ENCODE data around the gene ATP1A2. TPM values are rescaled to one million over a fixed set of nuclear protein-coding genes. Genes with fewer than 3 reads are reported as not detected.
A peak's percentile ranks its signal among the peaks of the same experiment; 100 is the strongest.
"Not testable (repeated sequence)": the region's sequence is repeated elsewhere in the genome, so short reads cannot be mapped to it uniquely, and the experiment has no call there.

Gene ATP1A2
- total and polyA plus RNA-seq, 2 experiments from 2014 or later = 11.3 to 40.9 TPM

GRCh38 chr1:160122978-160123495 lies 7.5 kb downstream of the ATP1A2 start:
- Histone ChIP-seq H3K27me3 (no peaks in the 10 kb centered on the region), H3K4me1 (ENCODE audit: low read depth) (peaks cover 9% of the 10 kb centered on the region), H3K27ac (no peak overlapping the region), H3K4me3 (no peak overlapping the region), H3K9me3 (ENCODE audit: low read depth) (no peaks in the 10 kb centered on the region), H3K36me3 (no peaks in the 10 kb centered on the region)
- TF ChIP-seq CTCF (IDR thresholded peaks at IDR 0.05; ENCODE audit: low read depth, low read length) = no peak
- no peak for DNase-seq (ENCODE audit: low read depth in 1 of 2, low spot score in 1 of 2)

- H3K9me3 ChIP-seq (ENCODE audit: low read depth) = no peaks in the 10 kb centered on the region
- no peak overlapping the region for H3K27ac ChIP-seq
- no peaks in the 10 kb centered on the region for H3K27me3 ChIP-seq
- peaks cover 2% of the 10 kb centered on the region for H3K4me1 ChIP-seq (ENCODE audit: low read depth)
- TF ChIP-seq CTCF (IDR thresholded peaks at IDR 0.05; ENCODE audit: low read depth, low read length) = no peak
- DNase-seq (ENCODE audit: low read depth in 1 of 2, low spot score in 1 of 2) = no peak
- no peaks in the 10 kb centered on the region for H3K36me3 ChIP-seq
- no peak overlapping the region for H3K4me3 ChIP-seq
Observed at GRCh38 chr1:160123726-160124125, 8.2 kb downstream of the ATP1A2 start.

GRCh38 chr1:160124705-160125478 lies 9.3 kb downstream of the ATP1A2 start:
- Histone ChIP-seq H3K36me3 (no peaks in the 10 kb centered on the region), H3K9me3 (ENCODE audit: low read depth) (no peaks in the 10 kb centered on the region), H3K4me3 (no peak overlapping the region), H3K4me1 (ENCODE audit: low read depth) (no peaks in the 10 kb centered on the region), H3K27ac (no peak overlapping the region), H3K27me3 (no peaks in the 10 kb centered on the region)
- DNase-seq (ENCODE audit: low read depth in 1 of 2, low spot score in 1 of 2) = peak in 1 of 2 donors; percentile 54
- no peak for TF ChIP-seq CTCF (IDR thresholded peaks at IDR 0.05; ENCODE audit: low read depth, low read length)

- no peaks in the 10 kb centered on the region for H3K9me3 ChIP-seq (ENCODE audit: low read depth)
- peak in 1 of 2 donors; percentile 25 for DNase-seq (ENCODE audit: low read depth in 1 of 2, low spot score in 1 of 2)
- TF ChIP-seq CTCF (IDR thresholded peaks at IDR 0.05; ENCODE audit: low read depth, low read length) = no peak
- H3K4me3 ChIP-seq = no peak overlapping the region
- H3K4me1 ChIP-seq (ENCODE audit: low read depth) = no peaks in the 10 kb centered on the region
- H3K36me3 ChIP-seq = peaks cover 1% of the 10 kb centered on the region
- no peak overlapping the region for H3K27ac ChIP-seq
- no peaks in the 10 kb centered on the region for H3K27me3 ChIP-seq
Observed at GRCh38 chr1:160125746-160126145, 10.2 kb downstream of the ATP1A2 start.

GRCh38 chr1:160126342-160126741 lies 10.8 kb downstream of the ATP1A2 start:
- not testable (repeated sequence) for DNase-seq (ENCODE audit: low read depth in 1 of 2, low spot score in 1 of 2); H3K27me3 ChIP-seq; H3K36me3 ChIP-seq; H3K27ac ChIP-seq; H3K4me3 ChIP-seq; H3K9me3 ChIP-seq (ENCODE audit: low read depth); H3K4me1 ChIP-seq (ENCODE audit: low read depth)

GRCh38 chr1:160127381-160127780 lies 11.8 kb downstream of the ATP1A2 start:
- H3K9me3 ChIP-seq (ENCODE audit: low read depth) = no peaks in the 10 kb centered on the region
- H3K27ac ChIP-seq = no peak overlapping the region
- H3K27me3 ChIP-seq = no peaks in the 10 kb centered on the region
- H3K36me3 ChIP-seq = peaks cover 7% of the 10 kb centered on the region
- H3K4me1 ChIP-seq (ENCODE audit: low read depth) = no peaks in the 10 kb centered on the region
- H3K4me3 ChIP-seq = no peak overlapping the region
- no peak for TF ChIP-seq CTCF (IDR thresholded peaks at IDR 0.05; ENCODE audit: low read depth, low read length)
- DNase-seq (ENCODE audit: low read depth in 1 of 2, low spot score in 1 of 2) = no peak
